ENCODE measurements around the gene MRPL17. TPM values are rescaled to one million over a fixed set of nuclear protein-coding genes. Genes with fewer than 3 reads are reported as not detected.
"Not testable (repeated sequence)": the region's sequence is repeated elsewhere in the genome, so short reads cannot be mapped to it uniquely, and the experiment has no call there.

MRPL17 gene
- total RNA-seq, 4 donors from 2014 or later: 18.9 to 31.8 (median 26.1) TPM

DNA sequence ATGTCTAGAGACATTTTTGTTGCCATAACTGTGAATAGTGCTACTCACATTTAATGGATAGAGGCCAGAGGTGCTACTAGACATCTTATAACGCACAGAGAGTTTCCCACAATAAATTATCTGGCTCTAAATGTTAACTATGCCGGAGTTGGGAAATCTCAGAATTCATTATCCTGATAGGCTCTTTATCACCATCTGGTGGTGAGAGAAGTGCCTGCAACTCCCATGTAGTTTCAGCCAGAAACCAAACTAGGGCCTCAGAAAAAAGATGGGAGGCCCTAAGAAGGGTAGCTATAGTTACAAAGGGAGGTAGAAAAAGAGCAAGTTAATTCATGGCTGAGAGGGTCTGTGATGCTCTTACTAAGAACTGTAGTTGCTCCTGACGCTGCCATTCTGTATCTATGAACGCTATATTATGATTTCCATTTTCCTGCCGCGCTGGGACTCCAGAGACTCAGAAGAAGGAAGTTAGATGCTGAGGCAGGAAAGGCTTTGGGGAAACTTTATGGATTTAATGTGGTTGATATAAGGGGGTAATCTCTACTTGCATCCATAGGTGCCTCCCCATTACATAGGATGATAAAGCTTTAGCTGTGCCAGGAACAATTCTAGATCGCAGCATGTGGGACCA is 22.9 kb upstream of the MRPL17 start:
- H3K4me1 ChIP-seq: peaks cover 0 to 6% (median 0%) of the 10 kb centered on the region in 3 donors
- H3K36me3 ChIP-seq: no peaks in the 10 kb centered on the region
- no peak overlapping the region for H3K4me3 ChIP-seq
- no peaks in the 10 kb centered on the region for H3K27me3 ChIP-seq
- 43 to 44% methylated on average over 7 of the region's 7 CpGs for WGBS, 2 donors
- DNase-seq: no peak
- intact Hi-C loops (cut with DNase I): loop anchor here (10.0 kb wide), 1 partner anchor 321 kb away; no protein-coding TSS in a partner anchor
- H3K27ac ChIP-seq: no peak overlapping the region
- no peaks in the 10 kb centered on the region for H3K9me3 ChIP-seq
- no peak for TF ChIP-seq POLR2A (IDR thresholded peaks at IDR 0.05)
- TF ChIP-seq, protein P1, sequence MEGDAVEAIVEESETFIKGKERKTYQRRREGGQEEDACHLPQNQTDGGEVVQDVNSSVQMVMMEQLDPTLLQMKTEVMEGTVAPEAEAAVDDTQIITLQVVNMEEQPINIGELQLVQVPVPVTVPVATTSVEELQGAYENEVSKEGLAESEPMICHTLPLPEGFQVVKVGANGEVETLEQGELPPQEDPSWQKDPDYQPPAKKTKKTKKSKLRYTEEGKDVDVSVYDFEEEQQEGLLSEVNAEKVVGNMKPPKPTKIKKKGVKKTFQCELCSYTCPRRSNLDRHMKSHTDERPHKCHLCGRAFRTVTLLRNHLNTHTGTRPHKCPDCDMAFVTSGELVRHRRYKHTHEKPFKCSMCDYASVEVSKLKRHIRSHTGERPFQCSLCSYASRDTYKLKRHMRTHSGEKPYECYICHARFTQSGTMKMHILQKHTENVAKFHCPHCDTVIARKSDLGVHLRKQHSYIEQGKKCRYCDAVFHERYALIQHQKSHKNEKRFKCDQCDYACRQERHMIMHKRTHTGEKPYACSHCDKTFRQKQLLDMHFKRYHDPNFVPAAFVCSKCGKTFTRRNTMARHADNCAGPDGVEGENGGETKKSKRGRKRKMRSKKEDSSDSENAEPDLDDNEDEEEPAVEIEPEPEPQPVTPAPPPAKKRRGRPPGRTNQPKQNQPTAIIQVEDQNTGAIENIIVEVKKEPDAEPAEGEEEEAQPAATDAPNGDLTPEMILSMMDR (IDR thresholded peaks at IDR 0.05): peak; percentile 72 to 87 (median 84)

DNA sequence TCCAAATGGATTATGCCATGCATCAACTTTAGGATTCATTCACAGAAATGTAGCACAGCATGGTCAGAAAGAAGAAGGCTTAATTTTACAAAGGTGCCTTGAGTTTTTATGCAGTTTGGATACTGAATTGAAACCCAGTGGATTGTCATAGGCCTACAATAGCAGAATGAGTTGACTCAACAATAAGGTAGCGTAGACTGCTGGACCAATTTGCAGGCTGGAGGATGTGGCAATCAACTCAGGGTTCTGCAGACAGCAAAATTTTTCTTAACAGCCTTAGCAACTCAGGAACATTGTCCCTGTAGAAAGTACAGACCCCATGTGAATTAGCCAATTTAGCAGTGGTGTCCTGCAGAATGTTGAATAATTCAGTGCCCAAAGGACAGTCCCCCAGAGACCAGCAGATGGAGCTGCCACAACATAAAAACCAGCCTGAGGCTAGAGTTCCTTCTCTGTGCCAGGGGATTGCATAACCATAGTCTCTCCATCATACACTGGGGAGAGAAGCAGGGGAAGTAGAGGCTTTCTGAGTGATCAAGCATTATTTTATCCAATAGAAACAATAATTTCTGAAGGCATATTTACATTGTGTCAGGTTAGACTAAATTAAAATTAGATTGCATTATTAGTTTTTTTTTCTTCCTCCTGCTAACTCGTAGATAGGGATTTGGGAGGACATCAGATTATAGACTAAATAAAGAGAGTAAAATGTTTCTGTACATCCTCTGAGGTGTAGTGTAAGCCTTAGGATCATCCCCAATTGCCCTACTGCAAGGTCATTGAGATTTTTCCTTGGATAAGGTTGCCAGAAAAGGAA is 20.3 kb upstream of the MRPL17 start:
- Histone ChIP-seq H3K9me3 (no peaks in the 10 kb centered on the region), H3K4me1 (peaks cover 0 to 6% (median 0%) of the 10 kb centered on the region in 3 donors), H3K27ac (no peak overlapping the region), H3K36me3 (no peaks in the 10 kb centered on the region), H3K4me3 (no peak overlapping the region), H3K27me3 (no peaks in the 10 kb centered on the region)
- WGBS, 2 donors: 60 to 71% methylated on average over 2 of the region's 2 CpGs
- intact Hi-C loops (cut with DNase I): loop anchor here (10.0 kb wide), 1 partner anchor 319 kb away; no protein-coding TSS in a partner anchor
- TF ChIP-seq, protein P1 (IDR thresholded peaks at IDR 0.05): peak in 5 of 6 experiments; percentile 29 to 49 (median 43)
- no peak for TF ChIP-seq POLR2A (IDR thresholded peaks at IDR 0.05)
- no peak for DNase-seq

DNA sequence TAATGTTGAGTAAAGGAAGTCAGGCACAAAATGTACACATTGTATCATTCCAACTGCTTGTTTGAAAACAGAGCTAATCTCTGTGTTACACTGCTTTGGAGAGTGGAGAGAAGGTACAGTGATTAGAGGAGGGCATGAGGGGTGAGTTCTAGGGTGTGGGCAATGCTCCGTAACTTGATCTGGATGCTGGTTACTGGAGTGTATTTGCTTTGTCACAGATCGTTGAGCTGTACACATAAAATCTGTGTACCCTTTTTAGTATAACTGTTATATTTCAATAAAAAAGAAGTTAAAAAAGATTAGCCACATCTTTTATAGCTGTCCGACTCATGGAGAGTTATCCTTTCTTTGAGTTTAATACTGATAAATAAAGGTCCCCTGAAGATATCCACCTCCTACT is 18.8 kb upstream of the MRPL17 start:
- not testable (repeated sequence) for H3K4me1 ChIP-seq, H3K9me3 ChIP-seq, H3K27ac ChIP-seq, H3K36me3 ChIP-seq, DNase-seq, H3K4me3 ChIP-seq, H3K27me3 ChIP-seq
- intact Hi-C loops (cut with DNase I): loop anchor here (10.0 kb wide), 1 partner anchor 317 kb away; no protein-coding TSS in a partner anchor
- 52 to 67% methylated on average over 3 of the region's 3 CpGs for WGBS, 2 donors

DNA sequence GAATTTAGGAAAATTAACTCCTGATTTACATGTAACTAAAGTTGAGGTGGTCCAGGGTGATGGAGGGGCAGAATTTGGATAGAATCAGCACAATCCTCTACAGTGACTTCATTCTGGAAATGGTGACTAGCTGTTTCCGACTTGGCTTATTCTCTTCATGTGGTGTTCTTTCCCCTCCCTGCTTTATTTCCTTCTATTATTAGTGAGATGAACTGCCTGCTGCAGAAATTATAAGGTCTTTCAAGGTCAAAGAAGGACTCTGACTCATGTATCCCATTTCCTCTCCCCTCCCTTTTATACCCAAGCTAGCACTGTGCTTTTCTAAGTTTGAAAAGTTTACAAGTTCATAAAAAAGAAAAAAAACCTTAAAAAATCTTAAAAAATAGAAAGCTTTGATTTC is 12.2 kb upstream of the MRPL17 start:
- H3K36me3 ChIP-seq: no peaks in the 10 kb centered on the region
- intact Hi-C loops (cut with DNase I): no loop called here
- H3K27me3 ChIP-seq: no peaks in the 10 kb centered on the region
- peaks cover 0 to 19% (median 16%) of the 10 kb centered on the region in 3 donors for H3K4me1 ChIP-seq
- no peak overlapping the region for H3K4me3 ChIP-seq
- H3K9me3 ChIP-seq: no peaks in the 10 kb centered on the region
- H3K27ac ChIP-seq: peak overlapping the region; percentile 28 to 72 (median 60)
- 31 to 40% methylated on average over 1 of the region's 1 CpG for whole genome bisulfite sequencing, 2 donors
- TF ChIP-seq, protein P1 (IDR thresholded peaks at IDR 0.05): no peak
- no peak for TF ChIP-seq POLR2A (IDR thresholded peaks at IDR 0.05)
- no peak for DNase-seq

DNA sequence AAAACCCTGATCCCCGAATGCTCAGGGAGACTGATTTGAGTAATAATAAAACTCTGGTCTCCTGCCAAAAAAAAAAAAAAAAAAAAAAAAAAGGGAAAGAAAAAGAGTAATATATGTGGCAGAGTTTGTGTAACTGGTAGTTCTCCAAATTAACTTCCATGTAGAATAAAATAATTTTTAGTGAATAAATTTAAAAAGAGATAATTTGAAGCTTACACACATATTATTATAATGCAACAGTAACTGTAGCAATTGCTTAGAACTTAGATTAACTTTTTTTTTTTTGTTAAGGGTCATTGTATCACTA is 11.0 kb upstream of the MRPL17 start:
- no peak overlapping the region for H3K4me3 ChIP-seq
- no peak for DNase-seq
- WGBS, 2 donors: 0% methylated on average over 1 of the region's 1 CpG
- intact Hi-C loops (cut with DNase I): no loop called here
- peaks cover 0 to 19% (median 16%) of the 10 kb centered on the region in 3 donors for H3K4me1 ChIP-seq
- H3K27me3 ChIP-seq: no peaks in the 10 kb centered on the region
- H3K27ac ChIP-seq: peak overlapping the region in 2 of 4 donors; percentile 65 to 72
- H3K36me3 ChIP-seq: no peaks in the 10 kb centered on the region
- TF ChIP-seq, protein P1 (IDR thresholded peaks at IDR 0.05): no peak
- no peak for TF ChIP-seq POLR2A (IDR thresholded peaks at IDR 0.05)
- no peaks in the 10 kb centered on the region for H3K9me3 ChIP-seq

Data from esophagus squamous epithelium (tissue), 5 donors.